ENCODE data around the gene NUPR2.
"Not testable (repeated sequence)": the region's sequence is repeated elsewhere in the genome, so short reads cannot be mapped to it uniquely, and the experiment has no call there.

The NUPR2 gene

GRCh38 chr7:56115852-56116538, at the start of gene NUPR2:
Gene NUPR2, minus strand, starts transcription at chr7:56116417. Its CDS starts 103 bp downstream, at chr7:56116314.
- Histone ChIP-seq H3K4me3 (no peak within 1 kb of the TSS), H3K36me3 (ENCODE audit: insufficient read depth, low read length) (no peaks in the 10 kb centered on the region), H3K27ac (no peak within 1 kb of the TSS), H3K9me3 (ENCODE audit: low read depth, low read length) (no peaks in the 10 kb centered on the region), H3K9ac (ENCODE audit: insufficient read length) (no peak within 1 kb of the TSS)
- DNase-seq (ENCODE audit: low read depth, low spot score): no peak
- TF ChIP-seq POLR2AphosphoS5 (IDR thresholded peaks at IDR 0.05; ENCODE audit: borderline replicate concordance, low read depth, low read length) (no peak), FOXP2 (optimal IDR thresholded peaks at IDR 0.05; ENCODE audit: control extremely low read depth, extremely low read length, insufficient read depth) (no peak), EZH2 (IDR thresholded peaks at IDR 0.05) (no peak)

- TF ChIP-seq FOXP2 (optimal IDR thresholded peaks at IDR 0.05; ENCODE audit: control extremely low read depth, extremely low read length, insufficient read depth) (no peak), POLR2AphosphoS5 (IDR thresholded peaks at IDR 0.05; ENCODE audit: borderline replicate concordance, low read depth, low read length) (no peak), EZH2 (IDR thresholded peaks at IDR 0.05) (no peak)
- H3K9me3 ChIP-seq (ENCODE audit: low read depth, low read length): no peaks in the 10 kb centered on the region
- DNase-seq (ENCODE audit: low read depth, low spot score): no peak
Observed at GRCh38 chr7:56157238-56157790, 41.1 kb upstream of the NUPR2 start.

GRCh38 chr7:56131062-56131461, 14.8 kb upstream of the NUPR2 start:
- not testable (repeated sequence) for H3K4me3 ChIP-seq; DNase-seq (ENCODE audit: low read depth, low spot score); H3K9me3 ChIP-seq (ENCODE audit: low read depth, low read length); H3K9ac ChIP-seq (ENCODE audit: insufficient read length); H3K36me3 ChIP-seq (ENCODE audit: insufficient read depth, low read length); H3K27ac ChIP-seq

More at GRCh38 chr7:56157238-56157790, 41.1 kb upstream of the NUPR2 start:
- Histone ChIP-seq H3K9ac (ENCODE audit: insufficient read length) (no peak overlapping the region), H3K4me3 (no peak overlapping the region), H3K27ac (no peak overlapping the region), H3K36me3 (ENCODE audit: insufficient read depth, low read length) (no peaks in the 10 kb centered on the region)

- H3K9me3 ChIP-seq (ENCODE audit: low read depth, low read length): no peaks in the 10 kb centered on the region
- no peak for DNase-seq (ENCODE audit: low read depth, low spot score)
- no peak overlapping the region for H3K9ac ChIP-seq (ENCODE audit: insufficient read length)
- TF ChIP-seq POLR2AphosphoS5 (IDR thresholded peaks at IDR 0.05; ENCODE audit: borderline replicate concordance, low read depth, low read length): no peak
- no peak for TF ChIP-seq FOXP2 (optimal IDR thresholded peaks at IDR 0.05; ENCODE audit: control extremely low read depth, extremely low read length, insufficient read depth)
- no peak for TF ChIP-seq EZH2 (IDR thresholded peaks at IDR 0.05)
- H3K27ac ChIP-seq: no peak overlapping the region
- H3K36me3 ChIP-seq (ENCODE audit: insufficient read depth, low read length): no peaks in the 10 kb centered on the region
- no peak overlapping the region for H3K4me3 ChIP-seq
Observed at GRCh38 chr7:56127241-56127975, 11.2 kb upstream of the NUPR2 start.

- no peak overlapping the region for H3K9ac ChIP-seq (ENCODE audit: insufficient read length)
Observed at GRCh38 chr7:56125831-56126230, 9.6 kb upstream of the NUPR2 start.

GRCh38 chr7:56124981-56125380, 8.8 kb upstream of the NUPR2 start:
- H3K4me3 ChIP-seq: no peak overlapping the region
- H3K36me3 ChIP-seq (ENCODE audit: insufficient read depth, low read length): no peaks in the 10 kb centered on the region
- no peak overlapping the region for H3K27ac ChIP-seq
- H3K9me3 ChIP-seq (ENCODE audit: low read depth, low read length): no peaks in the 10 kb centered on the region
- no peak for DNase-seq (ENCODE audit: low read depth, low spot score)
- no peak for TF ChIP-seq EZH2 (IDR thresholded peaks at IDR 0.05)
- H3K9ac ChIP-seq (ENCODE audit: insufficient read length): no peak overlapping the region

More at GRCh38 chr7:56125831-56126230, 9.6 kb upstream of the NUPR2 start:
- Histone ChIP-seq H3K36me3 (ENCODE audit: insufficient read depth, low read length) (no peaks in the 10 kb centered on the region), H3K4me3 (no peak overlapping the region), H3K27ac (no peak overlapping the region), H3K9me3 (ENCODE audit: low read depth, low read length) (no peaks in the 10 kb centered on the region)
- TF ChIP-seq POLR2AphosphoS5 (IDR thresholded peaks at IDR 0.05; ENCODE audit: borderline replicate concordance, low read depth, low read length): no peak
- TF ChIP-seq EZH2 (IDR thresholded peaks at IDR 0.05): no peak
- TF ChIP-seq FOXP2 (optimal IDR thresholded peaks at IDR 0.05; ENCODE audit: control extremely low read depth, extremely low read length, insufficient read depth): no peak
- DNase-seq (ENCODE audit: low read depth, low spot score): no peak

- Histone ChIP-seq H3K9me3 (ENCODE audit: low read depth, low read length) (no peaks in the 10 kb centered on the region), H3K27ac (no peak overlapping the region), H3K36me3 (ENCODE audit: insufficient read depth, low read length) (no peaks in the 10 kb centered on the region), H3K4me3 (no peak overlapping the region), H3K9ac (ENCODE audit: insufficient read length) (no peak overlapping the region)
- DNase-seq (ENCODE audit: low read depth, low spot score): no peak
- TF ChIP-seq POLR2AphosphoS5 (IDR thresholded peaks at IDR 0.05; ENCODE audit: borderline replicate concordance, low read depth, low read length) (no peak), EZH2 (IDR thresholded peaks at IDR 0.05) (no peak), FOXP2 (optimal IDR thresholded peaks at IDR 0.05; ENCODE audit: control extremely low read depth, extremely low read length, insufficient read depth) (no peak)
Observed at GRCh38 chr7:56121440-56121839, 5.2 kb upstream of the NUPR2 start.

- not testable (repeated sequence) for H3K27ac ChIP-seq; H3K4me3 ChIP-seq; H3K9me3 ChIP-seq (ENCODE audit: low read depth, low read length); H3K36me3 ChIP-seq (ENCODE audit: insufficient read depth, low read length); DNase-seq (ENCODE audit: low read depth, low spot score); H3K9ac ChIP-seq (ENCODE audit: insufficient read length)
Observed at GRCh38 chr7:56112244-56112643, 4.0 kb downstream of the NUPR2 start.

- TF ChIP-seq POLR2AphosphoS5 (IDR thresholded peaks at IDR 0.05; ENCODE audit: borderline replicate concordance, low read depth, low read length): no peak
- TF ChIP-seq EZH2 (IDR thresholded peaks at IDR 0.05): no peak
- no peak for TF ChIP-seq FOXP2 (optimal IDR thresholded peaks at IDR 0.05; ENCODE audit: control extremely low read depth, extremely low read length, insufficient read depth)
- DNase-seq (ENCODE audit: low read depth, low spot score): no peak
Observed at GRCh38 chr7:56110611-56111010, 5.6 kb downstream of the NUPR2 start.

More at GRCh38 chr7:56110611-56111010, 5.6 kb downstream of the NUPR2 start:
- no peak overlapping the region for H3K27ac ChIP-seq
- H3K9ac ChIP-seq (ENCODE audit: insufficient read length): no peak overlapping the region
- H3K9me3 ChIP-seq (ENCODE audit: low read depth, low read length): no peaks in the 10 kb centered on the region
- no peak overlapping the region for H3K4me3 ChIP-seq
- H3K36me3 ChIP-seq (ENCODE audit: insufficient read depth, low read length): no peaks in the 10 kb centered on the region

Data from SK-N-MC (cell line).